Caco-2 (cell line): Measurements from ENCODE around the gene RASSF3. TPM values are rescaled to one million over a fixed set of nuclear protein-coding genes. Genes with fewer than 3 reads are reported as not detected.
"Not testable (repeated sequence)": the region's sequence is repeated elsewhere in the genome, so short reads cannot be mapped to it uniquely, and the experiment has no call there.

ENCODE experiments used
- BruUV-seq: library from RNA; stranded (reverse); fragments of 400-500 nt; replicated peaks from 2 replicates; lab custom pipeline; 2021; lab: Mats Ljungman, UMichigan
- CTCF ChIA-PET: fragments of 300-600 bp; sonication (Branson Sonifier 250); formaldehyde crosslinking; loops from one replicate; lab custom pipeline; 2022; ENCODE audit warnings: antibody characterized with exemption; lab: Charles Lee
- POLR2A ChIA-PET: fragments of 300-600 bp; sonication (Branson Sonifier 250); formaldehyde crosslinking; loops from one replicate; lab custom pipeline; 2022; ENCODE audit warnings: antibody characterized with exemption; lab: Charles Lee
- DNase-seq, 2 experiments: peaks; one replicate each; pipeline versions ENCODE4 v3.0.0 to v3.0.0-alpha.2; 2020 to 2022
- H3K27me3 ChIP-seq: replicated peaks from 2 replicates; pipeline ENCODE4 v1.6.0; 2011; ENCODE audit warnings: low read length; ENCODE audit not compliant: control insufficient read depth, insufficient read depth
- H3K36me3 ChIP-seq: 2 replicates; pipeline ENCODE4 v1.5.1; 2011; ENCODE audit warnings: low read length; ENCODE audit not compliant: control insufficient read depth, insufficient read depth
- H3K4me1 ChIP-seq: fragments of 250-450 bp; sonication (Bioruptor Pico); 2 replicates; pipeline ENCODE4 v1.5.1; 2020; ENCODE audit warnings: mild to moderate bottlenecking
- H3K4me3 ChIP-seq: 2 replicates; pipeline ENCODE4 v1.5.1; 2011; ENCODE audit warnings: low read depth, mild to moderate bottlenecking, control low read depth, low read length
- H3K9me3 ChIP-seq: fragments of 250-450 bp; sonication (Bioruptor Pico); 2 replicates; pipeline ENCODE4 v1.5.1; 2020; ENCODE audit warnings: mild to moderate bottlenecking, moderate library complexity
- H3K27ac Mint-ChIP-seq: one replicate; pipeline ENCODE4 v1.8.0; 2022; ENCODE audit warnings: mixed read lengths; ENCODE audit not compliant: unreplicated experiment
- H3K27me3 Mint-ChIP-seq: one replicate; pipeline ENCODE4 v1.8.0; 2022; ENCODE audit warnings: mixed read lengths; ENCODE audit not compliant: insufficient read depth, unreplicated experiment
- H3K36me3 Mint-ChIP-seq: one replicate; pipeline ENCODE4 v1.8.0; 2022; ENCODE audit warnings: mild to moderate bottlenecking, mixed read lengths; ENCODE audit not compliant: insufficient read depth, unreplicated experiment
- H3K4me1 Mint-ChIP-seq: one replicate; pipeline ENCODE4 v1.8.0; 2022; ENCODE audit warnings: low read depth, mixed read lengths; ENCODE audit not compliant: unreplicated experiment
- H3K4me3 Mint-ChIP-seq: one replicate; pipeline ENCODE4 v1.8.0; 2022; ENCODE audit warnings: mild to moderate bottlenecking, moderate library complexity, mixed read lengths; ENCODE audit not compliant: unreplicated experiment
- H3K9me3 Mint-ChIP-seq: one replicate; pipeline ENCODE4 v1.8.0; 2022; ENCODE audit warnings: mixed read lengths; ENCODE audit not compliant: unreplicated experiment
- intact Hi-C: fragments of 100-400 bp; cut with micrococcal nuclease; formaldehyde crosslinking; loops from one replicate; pipeline ENCODE4 v1.10.0; 2022; ENCODE audit not compliant: unreplicated experiment
- total RNA-seq: library from RNA; stranded (reverse); gene quantifications from 2 replicates; pipeline ENCODE4 v1.2.3, GENCODE V29; 2022
- TF ChIP-seq, protein P1 (sequence below), 2 experiments: fragments of 200-600 bp in 1 of 2; IDR thresholded peaks; 1 replicate in 1 of 2; 2 replicates in 1 of 2; pipeline versions ENCODE4 v1.5.1 to v1.8.0; 2011 to 2022; ENCODE audit warnings: antibody characterized with exemption in 1 of 2, control low read depth in 1 of 2, inconsistent platforms in 1 of 2, low read depth in 1 of 2, low read length in 1 of 2, mild to moderate bottlenecking in 1 of 2, moderate library complexity in 1 of 2; ENCODE audit not compliant: insufficient read depth in 1 of 2, severe bottlenecking in 1 of 2, unreplicated experiment in 1 of 2

Gene RASSF3
- total RNA-seq, 1 experiment from 2014 or later = 25.7 TPM

DNA sequence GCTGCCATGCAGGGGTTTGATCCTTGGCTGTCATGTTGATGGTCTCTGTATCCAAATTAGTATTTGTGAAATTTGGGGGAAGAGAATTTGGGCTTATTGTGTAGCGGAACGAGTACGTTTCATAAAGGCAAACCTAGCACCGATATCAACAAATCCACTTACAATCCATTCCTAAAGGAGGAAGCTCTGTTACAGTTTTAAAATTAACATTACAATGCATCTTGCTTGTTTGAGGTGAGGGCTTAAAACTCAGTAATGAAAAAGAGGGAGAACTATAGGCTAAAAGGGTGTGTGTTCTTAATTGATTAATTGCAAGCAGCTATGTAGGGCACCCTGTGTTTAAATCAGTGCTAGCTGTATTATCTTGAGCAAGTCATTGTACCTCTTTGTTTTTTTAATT lies 13.7 kb downstream of the RASSF3 start:
- no peak for DNase-seq
- Mint-ChIP-seq H3K36me3 (no peaks in the 10 kb centered on the region), H3K27ac (no peak overlapping the region), H3K9me3 (no peaks in the 10 kb centered on the region), H3K4me1 (peaks cover 13% of the 10 kb centered on the region), H3K4me3 (no peak overlapping the region), H3K27me3 (no peaks in the 10 kb centered on the region)
- ChIA-PET CTCF (interaction anchor here (2.1 kb wide), 1 partner anchor 72 kb away, joined by 8 read pairs; no protein-coding TSS in a partner anchor), POLR2A (no interaction called here)
- intact Hi-C loops = loop anchor here (10.0 kb wide), 1 partner anchor 169 kb away; the partner anchor contains the start of gene TBK1
- Histone ChIP-seq H3K36me3 (no peaks in the 10 kb centered on the region), H3K4me3 (no peak overlapping the region), H3K27me3 (no peaks in the 10 kb centered on the region), H3K9me3 (no peaks in the 10 kb centered on the region), H3K4me1 (peaks cover 19% of the 10 kb centered on the region)
- TF ChIP-seq, protein P1, sequence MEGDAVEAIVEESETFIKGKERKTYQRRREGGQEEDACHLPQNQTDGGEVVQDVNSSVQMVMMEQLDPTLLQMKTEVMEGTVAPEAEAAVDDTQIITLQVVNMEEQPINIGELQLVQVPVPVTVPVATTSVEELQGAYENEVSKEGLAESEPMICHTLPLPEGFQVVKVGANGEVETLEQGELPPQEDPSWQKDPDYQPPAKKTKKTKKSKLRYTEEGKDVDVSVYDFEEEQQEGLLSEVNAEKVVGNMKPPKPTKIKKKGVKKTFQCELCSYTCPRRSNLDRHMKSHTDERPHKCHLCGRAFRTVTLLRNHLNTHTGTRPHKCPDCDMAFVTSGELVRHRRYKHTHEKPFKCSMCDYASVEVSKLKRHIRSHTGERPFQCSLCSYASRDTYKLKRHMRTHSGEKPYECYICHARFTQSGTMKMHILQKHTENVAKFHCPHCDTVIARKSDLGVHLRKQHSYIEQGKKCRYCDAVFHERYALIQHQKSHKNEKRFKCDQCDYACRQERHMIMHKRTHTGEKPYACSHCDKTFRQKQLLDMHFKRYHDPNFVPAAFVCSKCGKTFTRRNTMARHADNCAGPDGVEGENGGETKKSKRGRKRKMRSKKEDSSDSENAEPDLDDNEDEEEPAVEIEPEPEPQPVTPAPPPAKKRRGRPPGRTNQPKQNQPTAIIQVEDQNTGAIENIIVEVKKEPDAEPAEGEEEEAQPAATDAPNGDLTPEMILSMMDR (IDR thresholded peaks at IDR 0.05; ENCODE audit: insufficient read depth in 1 of 2, low read depth in 1 of 2, low read length in 1 of 2, severe bottlenecking in 1 of 2, unreplicated experiment in 1 of 2) = no peak
- no TSS peak for BruUV-seq

DNA sequence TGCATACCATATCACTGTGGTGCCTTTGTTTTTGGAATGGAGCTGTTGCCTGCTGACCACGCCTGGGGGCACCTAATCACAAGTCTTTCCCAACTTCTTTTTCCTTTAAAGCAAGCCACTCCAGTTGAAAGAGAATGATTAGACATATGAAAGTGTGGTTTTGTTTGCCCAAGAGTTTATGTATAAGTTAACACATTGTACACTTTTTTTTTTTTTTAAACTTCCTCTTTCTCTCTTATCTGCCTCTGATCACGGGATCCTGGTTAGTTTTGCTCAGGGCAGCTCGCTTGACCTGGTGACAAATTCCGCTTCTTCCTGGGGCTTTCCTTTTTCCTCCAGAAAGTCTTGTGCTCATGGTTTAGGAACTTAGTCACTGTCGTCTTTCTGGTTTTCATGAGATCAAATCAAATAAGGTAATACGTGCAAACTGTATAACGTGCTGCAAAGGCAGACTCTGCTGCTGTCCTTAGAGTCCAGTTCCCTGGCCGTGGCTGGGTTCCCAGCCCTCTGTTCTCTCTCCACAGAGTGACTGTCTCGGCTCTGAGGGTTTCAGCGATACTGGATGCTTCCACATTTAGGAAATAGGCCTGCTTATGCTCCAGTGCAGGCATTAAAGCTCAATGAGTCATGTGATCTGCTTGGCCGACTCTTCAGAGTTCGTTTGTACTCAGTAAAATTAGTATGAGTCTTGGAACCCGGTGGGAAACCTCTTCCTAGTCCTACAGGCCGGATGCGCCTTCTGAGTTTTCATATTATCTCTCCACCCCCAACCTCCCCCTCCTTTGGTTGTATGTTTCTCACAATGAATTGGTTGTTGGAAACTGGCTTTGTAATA lies 15.2 kb downstream of the RASSF3 start:
- ChIA-PET POLR2A (interaction anchor here (1.2 kb wide), 1 partner anchor 15 kb away, joined by 8 read pairs; no protein-coding TSS in a partner anchor), CTCF (interaction anchor here (0.5 to 2.1 kb wide), 2 partner anchors 71 to 72 kb away, joined by 3 to 8 read pairs; no protein-coding TSS in a partner anchor)
- TF ChIP-seq, protein P1 (IDR thresholded peaks at IDR 0.05; ENCODE audit: insufficient read depth in 1 of 2, low read depth in 1 of 2, low read length in 1 of 2, severe bottlenecking in 1 of 2, unreplicated experiment in 1 of 2) = no peak
- peak; percentile 58 to 70 for DNase-seq
- Mint-ChIP-seq H3K27me3 (no peaks in the 10 kb centered on the region), H3K4me3 (peak overlapping the region; percentile 68), H3K36me3 (no peaks in the 10 kb centered on the region), H3K4me1 (peaks cover 15% of the 10 kb centered on the region), H3K27ac (peak overlapping the region; percentile 82), H3K9me3 (peaks cover under 1% of the 10 kb centered on the region)
- intact Hi-C loops = loop anchor here (1.0 to 10.0 kb wide), 6 partner anchors 9 to 171 kb away; partner anchors contain the start of gene TBK1
- Histone ChIP-seq H3K27me3 (no peaks in the 10 kb centered on the region), H3K9me3 (no peaks in the 10 kb centered on the region), H3K4me1 (peaks cover 19% of the 10 kb centered on the region), H3K36me3 (no peaks in the 10 kb centered on the region), H3K4me3 (peak overlapping the region; percentile 13)
- TSS peak; percentile 38 for BruUV-seq

DNA sequence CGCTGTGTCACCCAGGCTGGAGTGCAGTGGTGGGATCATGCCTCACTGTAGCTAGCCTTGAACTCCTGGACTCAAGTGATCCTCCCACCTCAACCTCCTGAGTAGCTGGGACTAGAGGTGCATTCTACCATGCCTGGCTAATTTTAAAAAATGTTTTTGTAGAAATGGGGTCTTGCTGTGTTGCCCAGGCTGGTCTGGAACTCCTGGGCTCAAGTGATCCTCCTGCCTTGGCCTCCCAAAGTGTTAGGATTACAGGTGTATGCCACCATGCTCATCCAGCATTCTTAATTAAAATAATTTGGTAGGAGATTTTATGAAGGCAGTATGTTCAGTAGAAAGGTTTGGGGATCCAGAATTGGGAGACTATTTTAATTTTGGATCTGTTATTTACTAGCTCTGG lies 16.3 kb downstream of the RASSF3 start:
- H3K36me3 Mint-ChIP-seq, POLR2A ChIA-PET: not testable (repeated sequence)

More for the DNA sequence above, 16.3 kb downstream of the RASSF3 start:
- BruUV-seq, H3K9me3 ChIP-seq, H3K36me3 ChIP-seq, CTCF ChIA-PET, H3K27me3 ChIP-seq, H3K4me3 Mint-ChIP-seq, H3K27me3 Mint-ChIP-seq, H3K9me3 Mint-ChIP-seq, DNase-seq, H3K27ac Mint-ChIP-seq, H3K4me3 ChIP-seq: not testable (repeated sequence)
- peaks cover 19% of the 10 kb centered on the region for H3K4me1 ChIP-seq
- H3K4me1 Mint-ChIP-seq = peaks cover 23% of the 10 kb centered on the region
- intact Hi-C loops = loop anchor here (10.0 kb wide), 1 partner anchor 172 kb away; the partner anchor contains the start of gene TBK1
